SK-N-DZ (cell line): ENCODE measurements around the gene MYH15.

Source experiments
- DNase-seq: peaks from one replicate; pipeline ENCODE4 v3.0.0-alpha.2; 2015; ENCODE audit warnings: low spot score

The MYH15 gene

GRCh38 chr3:108334701-108335100, 175.7 kb downstream of the MYH15 start:
- DNase-seq: no peak

GRCh38 chr3:108333961-108334360, 176.4 kb downstream of the MYH15 start:
- DNase-seq: no peak

GRCh38 chr3:108331792-108332191, 178.6 kb downstream of the MYH15 start:
- no peak for DNase-seq
